ENCODE results near the gene MBD4.
"Not testable (repeated sequence)": the region's sequence is repeated elsewhere in the genome, so short reads cannot be mapped to it uniquely, and the experiment has no call there.

MBD4 gene

GRCh38 chr3:129409541-129409940, 30.2 kb downstream of the MBD4 start:
- Histone ChIP-seq H3K4me3 (ENCODE audit: extremely low read depth, insufficient read depth, low read length, poor library complexity, severe bottlenecking) (no peak overlapping the region), H3K36me3 (ENCODE audit: control insufficient read depth, insufficient read depth, low read length) (no peaks in the 10 kb centered on the region), H3K4me1 (ENCODE audit: control insufficient read depth, insufficient read depth, low read length, poor library complexity, severe bottlenecking) (peaks cover 16% of the 10 kb centered on the region), H3K9me3 (ENCODE audit: control insufficient read depth, low read length) (no peaks in the 10 kb centered on the region), H3K27ac (ENCODE audit: low read depth, low read length, severe bottlenecking) (no peak overlapping the region)
- WGBS, 2 experiments (ENCODE audit: insufficient coverage in 2 of 2) = 96 to 100% methylated on average over 2 of the region's 2 CpGs

- Histone ChIP-seq H3K9me3 (ENCODE audit: control insufficient read depth, low read length) (no peaks in the 10 kb centered on the region), H3K4me3 (ENCODE audit: extremely low read depth, insufficient read depth, low read length, poor library complexity, severe bottlenecking) (no peak overlapping the region), H3K36me3 (ENCODE audit: control insufficient read depth, insufficient read depth, low read length) (no peaks in the 10 kb centered on the region), H3K4me1 (ENCODE audit: control insufficient read depth, insufficient read depth, low read length, poor library complexity, severe bottlenecking) (no peaks in the 10 kb centered on the region), H3K27ac (ENCODE audit: low read depth, low read length, severe bottlenecking) (no peak overlapping the region)
- 86 to 95% methylated on average over 2 to 3 of the region's 5 CpGs for WGBS, 2 experiments (ENCODE audit: insufficient coverage in 2 of 2)
These were observed 35.1 kb downstream of the MBD4 start for GRCh38 chr3:129404610-129405009.

GRCh38 chr3:129404130-129404529, 35.6 kb downstream of the MBD4 start:
- H3K9me3 ChIP-seq (ENCODE audit: control insufficient read depth, low read length) = no peaks in the 10 kb centered on the region
- no peak overlapping the region for H3K27ac ChIP-seq (ENCODE audit: low read depth, low read length, severe bottlenecking)
- no peaks in the 10 kb centered on the region for H3K4me1 ChIP-seq (ENCODE audit: control insufficient read depth, insufficient read depth, low read length, poor library complexity, severe bottlenecking)
- 92% methylated on average over 2 of the region's 8 CpGs; no CpG with 5 or more reads in 1 of the 2 experiments for WGBS, 2 experiments (ENCODE audit: insufficient coverage in 2 of 2)
- H3K36me3 ChIP-seq (ENCODE audit: control insufficient read depth, insufficient read depth, low read length) = no peaks in the 10 kb centered on the region
- no peak overlapping the region for H3K4me3 ChIP-seq (ENCODE audit: extremely low read depth, insufficient read depth, low read length, poor library complexity, severe bottlenecking)

GRCh38 chr3:129403450-129403849, 36.3 kb downstream of the MBD4 start:
- WGBS, 2 experiments (ENCODE audit: insufficient coverage in 2 of 2) = 82 to 95% methylated on average over 2 to 3 of the region's 7 CpGs

DNA sequence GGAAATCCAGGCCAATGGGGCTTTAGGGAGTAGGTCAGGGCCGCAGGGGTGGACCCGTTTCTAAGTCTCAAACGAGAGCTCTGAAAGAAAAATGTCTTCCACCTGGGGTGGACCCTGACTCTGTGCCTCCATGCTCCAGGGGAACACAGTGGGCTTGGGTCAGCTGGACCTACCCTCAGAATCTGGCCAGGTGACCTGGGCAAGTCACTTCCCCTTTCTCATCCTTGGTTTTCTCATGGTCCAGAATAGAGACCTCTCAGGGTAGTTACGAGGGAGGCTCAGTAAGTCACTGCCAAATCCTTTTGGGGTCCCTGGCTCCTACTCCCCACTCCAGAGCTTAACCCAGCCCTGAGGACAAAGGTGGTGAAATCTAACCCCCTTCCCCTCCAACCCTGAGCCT, 37.1 kb downstream of the MBD4 start:
- H3K27ac ChIP-seq (ENCODE audit: low read depth, low read length, severe bottlenecking) = no peak overlapping the region
- H3K4me3 ChIP-seq (ENCODE audit: extremely low read depth, insufficient read depth, low read length, poor library complexity, severe bottlenecking) = no peak overlapping the region
- no peaks in the 10 kb centered on the region for H3K9me3 ChIP-seq (ENCODE audit: control insufficient read depth, low read length)
- no peaks in the 10 kb centered on the region for H3K4me1 ChIP-seq (ENCODE audit: control insufficient read depth, insufficient read depth, low read length, poor library complexity, severe bottlenecking)
- no CpG with 5 or more reads among the region's 4 CpGs for WGBS, 2 experiments (ENCODE audit: insufficient coverage in 2 of 2)
- H3K36me3 ChIP-seq (ENCODE audit: control insufficient read depth, insufficient read depth, low read length) = no peaks in the 10 kb centered on the region

More at GRCh38 chr3:129403450-129403849, 36.3 kb downstream of the MBD4 start:
- Histone ChIP-seq H3K27ac (ENCODE audit: low read depth, low read length, severe bottlenecking) (no peak overlapping the region), H3K9me3 (ENCODE audit: control insufficient read depth, low read length) (no peaks in the 10 kb centered on the region), H3K36me3 (ENCODE audit: control insufficient read depth, insufficient read depth, low read length) (no peaks in the 10 kb centered on the region), H3K4me1 (ENCODE audit: control insufficient read depth, insufficient read depth, low read length, poor library complexity, severe bottlenecking) (no peaks in the 10 kb centered on the region), H3K4me3 (ENCODE audit: extremely low read depth, insufficient read depth, low read length, poor library complexity, severe bottlenecking) (no peak overlapping the region)

- Histone ChIP-seq H3K4me1 (ENCODE audit: control insufficient read depth, insufficient read depth, low read length, poor library complexity, severe bottlenecking) (no peaks in the 10 kb centered on the region), H3K27ac (ENCODE audit: low read depth, low read length, severe bottlenecking) (no peak overlapping the region), H3K4me3 (ENCODE audit: extremely low read depth, insufficient read depth, low read length, poor library complexity, severe bottlenecking) (no peak overlapping the region), H3K9me3 (ENCODE audit: control insufficient read depth, low read length) (no peaks in the 10 kb centered on the region), H3K36me3 (ENCODE audit: control insufficient read depth, insufficient read depth, low read length) (no peaks in the 10 kb centered on the region)
- WGBS, 2 experiments (ENCODE audit: insufficient coverage in 2 of 2) = 88 to 100% methylated on average over 1 of the region's 7 CpGs
These were observed 37.5 kb downstream of the MBD4 start for GRCh38 chr3:129402210-129402609.

- Histone ChIP-seq H3K36me3 (ENCODE audit: control insufficient read depth, insufficient read depth, low read length) (peaks cover 21% of the 10 kb centered on the region), H3K27ac (ENCODE audit: low read depth, low read length, severe bottlenecking) (peak overlapping the region; percentile 89), H3K4me3 (ENCODE audit: extremely low read depth, insufficient read depth, low read length, poor library complexity, severe bottlenecking) (no peak overlapping the region), H3K4me1 (ENCODE audit: control insufficient read depth, insufficient read depth, low read length, poor library complexity, severe bottlenecking) (peaks cover 4% of the 10 kb centered on the region), H3K9me3 (ENCODE audit: control insufficient read depth, low read length) (no peaks in the 10 kb centered on the region)
- WGBS, 2 experiments (ENCODE audit: insufficient coverage in 2 of 2) = 88 to 100% methylated on average over 3 to 5 of the region's 8 CpGs
These were observed 39.8 kb downstream of the MBD4 start for GRCh38 chr3:129399895-129400357.

DNA sequence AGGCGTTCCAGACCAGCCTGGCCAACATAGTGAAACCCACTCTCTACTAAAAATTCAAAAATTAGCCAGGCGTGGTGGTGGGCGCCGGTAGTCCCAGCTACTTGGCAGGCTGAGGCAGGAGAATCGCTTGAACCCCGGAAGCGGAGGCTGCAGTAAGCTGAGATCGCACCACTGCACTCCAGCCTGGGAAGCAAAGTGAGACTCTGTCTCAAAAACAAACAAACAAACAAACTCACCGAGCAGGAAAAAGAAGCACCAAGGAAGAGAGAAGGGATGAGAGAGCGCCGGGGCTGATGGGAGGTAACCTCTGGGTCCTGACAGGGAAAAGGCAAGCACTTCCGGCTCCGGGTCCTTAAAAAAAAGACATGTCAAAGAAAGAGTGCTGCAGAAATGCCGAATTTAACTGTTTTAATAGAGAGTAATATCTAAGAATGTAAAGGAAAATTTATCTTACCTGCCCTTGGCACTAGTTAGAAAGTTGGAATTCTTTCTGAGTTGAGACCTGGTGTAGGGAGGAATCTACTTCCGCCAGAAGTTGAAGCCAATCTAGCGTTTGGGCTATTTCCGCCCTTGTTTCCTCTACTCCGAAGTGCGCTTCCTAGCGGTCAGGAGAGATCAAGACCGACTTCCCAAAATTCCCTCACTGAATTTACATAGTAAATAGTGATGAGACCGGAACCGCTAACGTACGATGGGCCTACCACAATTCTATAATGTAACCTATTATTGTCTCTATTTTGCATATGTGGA, 40.4 kb downstream of the MBD4 start:
- Histone ChIP-seq H3K4me1 (ENCODE audit: control insufficient read depth, insufficient read depth, low read length, poor library complexity, severe bottlenecking) (peaks cover 4% of the 10 kb centered on the region), H3K4me3 (ENCODE audit: extremely low read depth, insufficient read depth, low read length, poor library complexity, severe bottlenecking) (peak overlapping the region; percentile 85), H3K36me3 (ENCODE audit: control insufficient read depth, insufficient read depth, low read length) (peaks cover 21% of the 10 kb centered on the region), H3K9me3 (ENCODE audit: control insufficient read depth, low read length) (no peaks in the 10 kb centered on the region), H3K27ac (ENCODE audit: low read depth, low read length, severe bottlenecking) (peak overlapping the region; percentile 89)
- WGBS, 2 experiments (ENCODE audit: insufficient coverage in 2 of 2) = 1% methylated on average over 10 to 13 of the region's 25 CpGs

GRCh38 chr3:129398803-129399144, 41.0 kb downstream of the MBD4 start:
- H3K9me3 ChIP-seq (ENCODE audit: control insufficient read depth, low read length) = no peaks in the 10 kb centered on the region
- WGBS, 2 experiments (ENCODE audit: insufficient coverage in 2 of 2) = 1 to 2% methylated on average over 16 to 18 of the region's 18 CpGs
- H3K4me3 ChIP-seq (ENCODE audit: extremely low read depth, insufficient read depth, low read length, poor library complexity, severe bottlenecking) = peak overlapping the region; percentile 85
- H3K27ac ChIP-seq (ENCODE audit: low read depth, low read length, severe bottlenecking) = peak overlapping the region; percentile 89
- H3K4me1 ChIP-seq (ENCODE audit: control insufficient read depth, insufficient read depth, low read length, poor library complexity, severe bottlenecking) = peaks cover 4% of the 10 kb centered on the region
- peaks cover 21% of the 10 kb centered on the region for H3K36me3 ChIP-seq (ENCODE audit: control insufficient read depth, insufficient read depth, low read length)

GRCh38 chr3:129393760-129394564, 45.8 kb downstream of the MBD4 start:
- H3K4me1 ChIP-seq (ENCODE audit: control insufficient read depth, insufficient read depth, low read length, poor library complexity, severe bottlenecking) = peaks cover 18% of the 10 kb centered on the region
- 100% methylated on average over 3 of the region's 17 CpGs for whole genome bisulfite sequencing, 2 experiments (ENCODE audit: insufficient coverage in 2 of 2)

GRCh38 chr3:129393271-129393670, 46.5 kb downstream of the MBD4 start:
- no peak overlapping the region for H3K4me3 ChIP-seq (ENCODE audit: extremely low read depth, insufficient read depth, low read length, poor library complexity, severe bottlenecking)
- no peaks in the 10 kb centered on the region for H3K9me3 ChIP-seq (ENCODE audit: control insufficient read depth, low read length)
- peaks cover 59% of the 10 kb centered on the region for H3K36me3 ChIP-seq (ENCODE audit: control insufficient read depth, insufficient read depth, low read length)
- 90 to 95% methylated on average over 6 of the region's 6 CpGs for WGBS, 2 experiments (ENCODE audit: insufficient coverage in 2 of 2)
- H3K4me1 ChIP-seq (ENCODE audit: control insufficient read depth, insufficient read depth, low read length, poor library complexity, severe bottlenecking) = peaks cover 21% of the 10 kb centered on the region
- H3K27ac ChIP-seq (ENCODE audit: low read depth, low read length, severe bottlenecking) = no peak overlapping the region

More at GRCh38 chr3:129393760-129394564, 45.8 kb downstream of the MBD4 start:
- not testable (repeated sequence) for H3K27ac ChIP-seq (ENCODE audit: low read depth, low read length, severe bottlenecking); H3K9me3 ChIP-seq (ENCODE audit: control insufficient read depth, low read length); H3K4me3 ChIP-seq (ENCODE audit: extremely low read depth, insufficient read depth, low read length, poor library complexity, severe bottlenecking)
- peaks cover 59% of the 10 kb centered on the region for H3K36me3 ChIP-seq (ENCODE audit: control insufficient read depth, insufficient read depth, low read length)

Data from mesodermal cell (in vitro differentiated cells).